T-helper 2 cell treated with Interferon-gamma antibody and Interleukin-4, amounts not matched to agents 100 ng/mL and 5 ng/mL, for 36 hours (primary cell): ENCODE results near the gene SYNE4. TPM values are rescaled to one million over a fixed set of nuclear protein-coding genes. Genes with fewer than 3 reads are reported as not detected.
"Not testable (repeated sequence)": the region's sequence is repeated elsewhere in the genome, so short reads cannot be mapped to it uniquely, and the experiment has no call there.

Experiments
- intact Hi-C: fragments of 100-400 bp; cut with micrococcal nuclease; formaldehyde crosslinking; loops from one replicate; pipeline ENCODE4 v1.15.1; 2023
- total RNA-seq: library from RNA; stranded (reverse); gene quantifications from 2 replicates; pipeline ENCODE4 v1.2.3, GENCODE V29; 2022

The SYNE4 gene
- total RNA-seq, 1 donor from 2014 or later, result 2.6 TPM

- intact Hi-C loops, result no loop called here
Measured at GRCh38 chr19:35958660-35959039, 50.0 kb downstream of the SYNE4 start.

DNA sequence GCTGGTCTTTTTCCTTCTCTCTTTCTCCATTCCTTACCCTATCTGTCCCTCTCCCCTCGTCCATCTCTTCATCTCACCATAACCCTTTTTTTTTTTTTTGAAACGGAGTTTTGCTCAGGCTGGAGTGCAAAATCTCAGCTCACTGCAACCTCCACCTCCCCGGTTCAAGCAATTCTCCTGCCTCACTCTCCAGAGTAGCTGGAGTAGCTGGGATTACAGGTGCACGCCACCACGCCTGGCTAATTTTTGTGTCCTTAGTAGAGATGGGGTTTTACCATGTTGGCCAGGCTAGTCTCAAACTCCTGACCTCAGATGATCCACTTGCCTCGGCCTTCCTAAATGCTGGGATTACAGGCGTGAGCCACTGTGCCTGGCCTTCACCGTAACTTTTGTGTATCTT is 51.2 kb downstream of the SYNE4 start:
- intact Hi-C loops, result not testable (repeated sequence)

GRCh38 chr19:35955881-35956634 is 52.6 kb downstream of the SYNE4 start:
- intact Hi-C loops, result no loop called here

Other genes starting within 250 kb of the SYNE4 start
- gene ARHGAP33, start 233.2 kb downstream of the SYNE4 start, total RNA-seq, result 67.1 and 72.6 TPM in 2 replicates
- not detected in 2 replicates for gene PRODH2, start 196.0 kb downstream of the SYNE4 start, total RNA-seq
- not detected in 2 replicates for gene NPHS1, start 156.3 kb downstream of the SYNE4 start, total RNA-seq
- 0.20 and 0.25 TPM in 2 replicates for gene KIRREL2, start 151.9 kb downstream of the SYNE4 start, total RNA-seq
- 0.86 and 2.0 TPM in 2 replicates for gene APLP1, start 140.2 kb downstream of the SYNE4 start, total RNA-seq
- 42.7 and 43.0 TPM in 2 replicates for gene NFKBID, start 108.3 kb downstream of the SYNE4 start, total RNA-seq
- 93.1 and 96.2 TPM in 2 replicates for gene HCST, start 106.3 kb downstream of the SYNE4 start, total RNA-seq
- gene TYROBP, start 100.5 kb downstream of the SYNE4 start, total RNA-seq, result 0.52 TPM in 1 of 2 replicates, not detected in the other
- gene LRFN3, start 72.4 kb downstream of the SYNE4 start, total RNA-seq, result 9.7 and 11.4 TPM in 2 replicates
- gene SDHAF1, start 13.6 kb downstream of the SYNE4 start, total RNA-seq, result 16.1 and 16.7 TPM in 2 replicates
- gene ALKBH6, start 5.4 kb upstream of the SYNE4 start, total RNA-seq, result 34.6 and 39.2 TPM in 2 replicates
- 3.0 and 5.1 TPM in 2 replicates for gene CLIP3, start 24.1 kb upstream of the SYNE4 start, total RNA-seq
- gene THAP8, start 45.5 kb upstream of the SYNE4 start, total RNA-seq, result 4.1 and 4.4 TPM in 2 replicates
- gene WDR62, start 46.1 kb upstream of the SYNE4 start, total RNA-seq, result 32.6 and 32.8 TPM in 2 replicates
- not detected in 2 replicates for gene OVOL3, start 102.3 kb upstream of the SYNE4 start, total RNA-seq
- 50.0 and 58.2 TPM in 2 replicates for gene POLR2I, start 106.1 kb upstream of the SYNE4 start, total RNA-seq
- 184 and 185 TPM in 2 replicates for gene TBCB, start 106.7 kb upstream of the SYNE4 start, total RNA-seq
- 500 TPM in 2 replicates for gene CAPNS1, start 131.3 kb upstream of the SYNE4 start, total RNA-seq
- gene COX7A1, start 143.6 kb upstream of the SYNE4 start, total RNA-seq, result not detected in 2 replicates
- 2.0 and 3.0 TPM in 2 replicates for gene ZNF565, start 205.9 kb upstream of the SYNE4 start, total RNA-seq
- gene ZNF146, start 206.3 kb upstream of the SYNE4 start, total RNA-seq, result 53.9 and 59.3 TPM in 2 replicates